Left ventricle myocardium inferior (tissue), 1 donor: ENCODE measurements around the gene RAET1L. TPM values are rescaled to one million over a fixed set of nuclear protein-coding genes. Genes with fewer than 3 reads are reported as not detected.

Source experiments
- DNase-seq: peaks from one replicate; pipeline ENCODE4 v3.0.0-alpha.2; 2020
- H3K27ac ChIP-seq: fragments of 200-600 bp; replicated peaks from 2 replicates; pipeline ENCODE4 v1.8.0; 2021
- H3K27me3 ChIP-seq: fragments of 200-600 bp; 2 replicates; pipeline ENCODE4 v1.8.0; 2021; ENCODE audit warnings: low read depth
- H3K36me3 ChIP-seq: fragments of 200-600 bp; 2 replicates; pipeline ENCODE4 v1.8.0; 2021
- H3K4me1 ChIP-seq: fragments of 200-600 bp; 2 replicates; pipeline ENCODE4 v1.8.0; 2021
- H3K4me3 ChIP-seq: fragments of 200-600 bp; 2 replicates; pipeline ENCODE4 v1.8.0; 2021; ENCODE audit warnings: mild to moderate bottlenecking, moderate library complexity
- H3K9me3 ChIP-seq: fragments of 200-600 bp; replicated peaks from 2 replicates; pipeline ENCODE4 v1.8.0; 2021
- CTCF ChIP-seq: fragments of 200-600 bp; IDR thresholded peaks from 2 replicates; pipeline ENCODE4 v1.8.0; 2021; ENCODE audit warnings: antibody characterized with exemption, mild to moderate bottlenecking, borderline replicate concordance
- intact Hi-C: fragments of 100-400 bp; cut with micrococcal nuclease; formaldehyde crosslinking; loops from one replicate; pipeline ENCODE4 v1.11.0; 2022
- total RNA-seq: library from RNA; stranded (reverse); fragmentation: NEBNext Ultra II Directional; extraction: Animal tissue kit (Norgen Biotek cat#: 25700); gene quantifications from one replicate; pipeline ENCODE4 v1.2.1, GENCODE V29; 2021
- donor health status: DM: no; HTN: yes; CAD: no; lungs with severe emphysema.

Gene RAET1L
- total RNA-seq, 1 donor from 2014 or later = not detected

GRCh38 chr6:149988550-149989346 lies 36.6 kb downstream of the RAET1L start:
- Histone ChIP-seq H3K27ac (no peak overlapping the region), H3K4me1 (peaks cover 19% of the 10 kb centered on the region), H3K4me3 (no peak overlapping the region), H3K27me3 (peaks cover 95% of the 10 kb centered on the region), H3K36me3 (no peaks in the 10 kb centered on the region), H3K9me3 (peaks cover 22% of the 10 kb centered on the region)
- TF ChIP-seq CTCF = no peak
- no peak for DNase-seq
- intact Hi-C loops = no loop called here

- Histone ChIP-seq H3K36me3 (no peaks in the 10 kb centered on the region), H3K27ac (no peak overlapping the region), H3K4me3 (no peak overlapping the region), H3K27me3 (peaks cover 93% of the 10 kb centered on the region), H3K4me1 (peaks cover 19% of the 10 kb centered on the region), H3K9me3 (peaks cover 22% of the 10 kb centered on the region)
- no peak for DNase-seq
- no peak for TF ChIP-seq CTCF
- intact Hi-C loops = no loop called here
Measured at GRCh38 chr6:149987602-149988107, 37.7 kb downstream of the RAET1L start.

GRCh38 chr6:149985481-149985937 lies 39.8 kb downstream of the RAET1L start:
- H3K4me3 ChIP-seq = no peak overlapping the region
- no peak for TF ChIP-seq CTCF
- H3K9me3 ChIP-seq = peaks cover 22% of the 10 kb centered on the region
- H3K36me3 ChIP-seq = no peaks in the 10 kb centered on the region
- no peak for DNase-seq
- no peak overlapping the region for H3K27ac ChIP-seq
- H3K4me1 ChIP-seq = peaks cover 10% of the 10 kb centered on the region
- peaks cover 93% of the 10 kb centered on the region for H3K27me3 ChIP-seq
- intact Hi-C loops = no loop called here

- no peak for TF ChIP-seq CTCF
- H3K4me1 ChIP-seq = peaks cover 3% of the 10 kb centered on the region
Measured at GRCh38 chr6:149984773-149985172, 40.6 kb downstream of the RAET1L start.

GRCh38 chr6:149983145-149983544 lies 42.2 kb downstream of the RAET1L start:
- H3K27ac ChIP-seq = no peak overlapping the region
- no peak overlapping the region for H3K4me3 ChIP-seq
- TF ChIP-seq CTCF = no peak
- H3K27me3 ChIP-seq = peaks cover 91% of the 10 kb centered on the region
- no peaks in the 10 kb centered on the region for H3K36me3 ChIP-seq
- no peak for DNase-seq
- intact Hi-C loops = no loop called here
- peaks cover 10% of the 10 kb centered on the region for H3K9me3 ChIP-seq
- no peaks in the 10 kb centered on the region for H3K4me1 ChIP-seq

More at GRCh38 chr6:149984773-149985172, 40.6 kb downstream of the RAET1L start:
- Histone ChIP-seq H3K27me3 (peaks cover 93% of the 10 kb centered on the region), H3K9me3 (peaks cover 22% of the 10 kb centered on the region), H3K36me3 (no peaks in the 10 kb centered on the region), H3K27ac (no peak overlapping the region), H3K4me3 (no peak overlapping the region)
- DNase-seq = no peak
- intact Hi-C loops = no loop called here
